Central memory CD8-positive, alpha-beta T cell (primary cell): ENCODE results near the gene LIPC.

Experiments used
- ATAC-seq: fragments of 150-1000 bp; cut with Tn5 transposase; replicated peaks from 2 replicates; pipeline ENCODE4 v1.10.0; 2022; ENCODE audit warnings: mild to moderate bottlenecking, moderate FRiP score, moderate number of reproducible peaks; ENCODE audit not compliant: poor library complexity, severe bottlenecking; ENCODE audit errors: extremely low read depth
- DNase-seq, 2 donors: peaks; one replicate each; pipeline ENCODE4 v3.0.0; 2021; ENCODE audit warnings: low spot score in 2 of 2
- H3K27ac Mint-ChIP-seq: one replicate; pipeline ENCODE4 v1.8.0; 2022; ENCODE audit warnings: low read depth, mild to moderate bottlenecking, moderate library complexity, mixed read lengths
- H3K27me3 Mint-ChIP-seq: one replicate; pipeline ENCODE4 v1.8.0; 2022; ENCODE audit warnings: mixed read lengths
- H3K36me3 Mint-ChIP-seq: one replicate; pipeline ENCODE4 v1.8.0; 2022; ENCODE audit warnings: mild to moderate bottlenecking, moderate library complexity, mixed read lengths; ENCODE audit not compliant: insufficient read depth
- H3K4me1 Mint-ChIP-seq: one replicate; pipeline ENCODE4 v1.8.0; 2022; ENCODE audit warnings: mixed read lengths
- H3K4me3 Mint-ChIP-seq: one replicate; pipeline ENCODE4 v1.8.0; 2022; ENCODE audit warnings: mild to moderate bottlenecking, moderate library complexity, mixed read lengths
- H3K9me3 Mint-ChIP-seq: one replicate; pipeline ENCODE4 v1.8.0; 2022; ENCODE audit warnings: mixed read lengths

LIPC gene

DNA sequence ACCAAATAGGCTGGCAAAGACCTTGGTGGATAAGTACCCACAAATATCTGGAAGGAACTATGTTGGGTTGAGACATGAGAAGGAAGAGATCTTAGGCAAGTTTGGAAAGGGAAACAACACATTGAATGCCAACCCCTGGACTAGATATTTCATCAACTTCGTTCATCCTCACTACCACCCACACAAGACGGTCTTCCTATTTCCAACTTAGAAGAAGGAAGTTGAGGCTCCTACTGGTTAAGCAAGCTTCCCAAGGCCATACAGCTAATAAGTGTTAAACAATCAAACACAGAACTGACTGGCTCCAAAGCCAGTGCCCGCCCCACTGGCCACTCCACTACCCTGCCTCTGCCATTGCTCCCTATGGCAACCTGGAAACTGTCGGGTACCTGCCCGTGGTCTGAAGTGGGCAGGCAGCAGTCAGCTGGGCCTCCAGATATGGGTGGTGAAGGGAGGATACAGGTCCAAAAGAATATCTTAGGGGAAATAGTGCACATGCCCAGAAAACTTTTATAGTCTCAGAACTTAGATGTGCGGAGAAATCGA is 94.9 kb downstream of the LIPC start:
- ATAC-seq (no peak), DNase-seq (no peak)
- Mint-ChIP-seq H3K9me3 (no peaks in the 10 kb centered on the region), H3K4me3 (no peak overlapping the region), H3K27me3 (no peaks in the 10 kb centered on the region), H3K27ac (no peak overlapping the region), H3K4me1 (peaks cover 4% of the 10 kb centered on the region), H3K36me3 (peaks cover 2% of the 10 kb centered on the region)

GRCh38 chr15:58527573-58528187 is 95.9 kb downstream of the LIPC start:
- H3K36me3 Mint-ChIP-seq: no peaks in the 10 kb centered on the region
- H3K4me3 Mint-ChIP-seq: no peak overlapping the region
- H3K9me3 Mint-ChIP-seq: no peaks in the 10 kb centered on the region

DNA sequence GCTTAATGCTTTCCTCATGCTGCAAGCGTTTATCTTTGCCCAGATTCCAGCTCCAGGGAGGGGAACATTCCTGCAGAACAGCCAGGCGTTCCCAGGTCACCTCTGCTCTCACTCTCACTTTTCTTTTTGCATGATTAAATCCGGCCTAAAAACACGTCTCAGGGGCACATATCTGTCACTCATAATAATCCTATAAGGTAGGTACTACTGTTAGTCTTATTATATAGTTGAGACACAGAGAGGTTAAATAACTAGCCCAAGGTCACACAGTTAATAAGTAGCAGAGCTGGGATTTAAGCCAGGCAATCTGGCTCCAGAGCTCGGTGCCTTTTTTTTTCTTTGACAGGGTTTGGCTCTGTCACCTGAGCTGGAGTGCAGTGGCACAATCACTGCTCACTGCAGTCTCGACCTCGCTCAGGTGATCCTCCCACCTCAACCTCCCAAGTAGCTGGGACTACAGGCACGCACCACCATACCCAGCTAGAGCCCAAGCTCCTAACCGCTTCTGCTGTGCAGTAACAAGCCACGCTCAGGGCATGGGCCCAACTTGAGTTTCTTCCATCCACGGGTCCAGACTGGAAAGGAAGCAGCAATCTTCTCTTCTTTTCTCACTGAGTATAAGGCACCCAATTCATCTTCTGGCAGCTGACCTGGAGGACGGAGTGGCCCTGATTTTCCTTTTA is 96.5 kb downstream of the LIPC start:
- Mint-ChIP-seq H3K36me3 (no peaks in the 10 kb centered on the region), H3K4me3 (no peak overlapping the region), H3K9me3 (no peaks in the 10 kb centered on the region), H3K27me3 (no peaks in the 10 kb centered on the region), H3K27ac (no peak overlapping the region), H3K4me1 (no peaks in the 10 kb centered on the region)
- no peak for DNase-seq
- ATAC-seq: no peak

More at GRCh38 chr15:58527573-58528187, 95.9 kb downstream of the LIPC start:
- Mint-ChIP-seq H3K27ac (no peak overlapping the region), H3K4me1 (no peaks in the 10 kb centered on the region), H3K27me3 (no peaks in the 10 kb centered on the region)
- no peak for ATAC-seq
- DNase-seq: no peak

GRCh38 chr15:58529041-58529440 is 97.2 kb downstream of the LIPC start:
- Mint-ChIP-seq H3K27me3 (no peaks in the 10 kb centered on the region), H3K4me3 (no peak overlapping the region), H3K27ac (no peak overlapping the region), H3K4me1 (no peaks in the 10 kb centered on the region), H3K9me3 (no peaks in the 10 kb centered on the region), H3K36me3 (no peaks in the 10 kb centered on the region)
- ATAC-seq: no peak
- no peak for DNase-seq

DNA sequence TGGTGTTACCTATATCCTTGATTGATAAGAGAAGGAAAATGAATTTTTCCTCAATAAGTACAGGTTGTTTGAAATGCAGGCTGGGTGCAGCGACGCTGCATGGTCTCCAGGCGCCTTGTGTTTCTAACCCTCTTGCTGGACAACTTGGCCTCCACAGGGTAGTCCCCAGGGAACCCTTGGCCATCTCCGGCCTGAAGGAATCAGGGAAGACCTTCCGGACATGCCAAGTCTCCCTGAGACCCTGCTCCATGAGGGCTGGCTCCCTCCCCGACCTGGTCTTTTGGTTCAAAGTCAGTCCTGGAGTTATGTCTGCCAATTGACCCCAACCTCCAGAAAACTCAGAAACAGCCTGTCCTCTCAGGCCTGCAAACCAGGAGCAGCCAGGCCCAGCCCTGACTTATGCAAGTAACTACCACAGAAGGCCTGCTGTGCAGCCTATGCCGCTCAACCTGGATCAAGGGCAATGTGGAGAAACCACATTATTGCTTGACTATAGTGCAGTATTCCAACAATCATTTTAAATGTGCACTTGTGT is 98.3 kb downstream of the LIPC start:
- H3K36me3 Mint-ChIP-seq: no peaks in the 10 kb centered on the region
- H3K27ac Mint-ChIP-seq: no peak overlapping the region
- H3K9me3 Mint-ChIP-seq: no peaks in the 10 kb centered on the region
- no peak for DNase-seq
- H3K27me3 Mint-ChIP-seq: no peaks in the 10 kb centered on the region
- no peaks in the 10 kb centered on the region for H3K4me1 Mint-ChIP-seq
- no peak for ATAC-seq
- H3K4me3 Mint-ChIP-seq: no peak overlapping the region

DNA sequence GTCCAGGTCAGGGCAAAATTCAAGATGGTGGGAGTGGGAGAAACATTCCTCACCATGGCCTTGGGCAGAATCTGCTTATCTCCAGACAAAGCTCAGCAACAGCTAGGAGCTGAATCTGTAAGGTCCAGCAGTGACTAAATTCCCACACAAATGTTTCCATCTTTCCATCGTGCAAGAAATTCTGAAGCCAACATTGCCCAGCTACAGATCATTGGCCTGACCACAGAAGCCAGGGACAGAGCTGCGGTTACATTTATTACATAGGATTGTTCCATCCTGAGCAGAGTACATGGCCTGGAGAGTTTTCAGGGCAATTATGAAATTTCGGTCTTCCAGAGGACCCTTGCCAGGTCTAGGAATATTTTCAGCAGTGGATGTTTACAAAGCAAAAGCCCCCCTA is 100.3 kb downstream of the LIPC start:
- H3K4me3 Mint-ChIP-seq: no peak overlapping the region
- ATAC-seq (no peak), DNase-seq (no peak)
- H3K27me3 Mint-ChIP-seq: no peaks in the 10 kb centered on the region
- no peak overlapping the region for H3K27ac Mint-ChIP-seq
- H3K36me3 Mint-ChIP-seq: no peaks in the 10 kb centered on the region
- H3K9me3 Mint-ChIP-seq: no peaks in the 10 kb centered on the region
- no peaks in the 10 kb centered on the region for H3K4me1 Mint-ChIP-seq

GRCh38 chr15:58534556-58534955 is 102.8 kb downstream of the LIPC start:
- no peak for ATAC-seq
- Mint-ChIP-seq H3K4me1 (no peaks in the 10 kb centered on the region), H3K36me3 (no peaks in the 10 kb centered on the region), H3K4me3 (no peak overlapping the region), H3K27me3 (no peaks in the 10 kb centered on the region), H3K9me3 (no peaks in the 10 kb centered on the region), H3K27ac (no peak overlapping the region)
- DNase-seq: no peak

GRCh38 chr15:58535337-58535736 is 103.5 kb downstream of the LIPC start:
- no peak overlapping the region for H3K4me3 Mint-ChIP-seq
- DNase-seq: no peak
- no peaks in the 10 kb centered on the region for H3K4me1 Mint-ChIP-seq
- ATAC-seq: no peak
- H3K36me3 Mint-ChIP-seq: no peaks in the 10 kb centered on the region
- no peak overlapping the region for H3K27ac Mint-ChIP-seq
- H3K27me3 Mint-ChIP-seq: no peaks in the 10 kb centered on the region
- H3K9me3 Mint-ChIP-seq: no peaks in the 10 kb centered on the region

DNA sequence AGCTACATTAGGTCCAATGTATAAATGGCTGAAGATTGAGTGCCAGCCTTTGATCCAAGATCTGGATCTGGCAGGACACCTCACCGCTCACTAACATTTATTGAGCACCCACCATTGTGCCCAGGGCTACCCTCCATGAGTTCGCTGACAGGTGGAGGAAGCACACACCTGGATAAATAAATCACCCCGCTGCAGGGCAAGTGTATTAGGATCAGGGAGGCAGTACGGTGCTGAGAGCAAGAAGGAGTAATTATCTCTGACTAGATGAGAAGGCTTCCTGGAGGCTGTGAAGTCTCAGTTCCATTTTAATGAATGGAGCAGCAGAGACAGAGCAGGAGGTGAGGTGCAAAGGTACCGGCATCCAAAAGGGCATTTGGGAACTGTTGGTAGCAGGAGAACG is 104.1 kb downstream of the LIPC start:
- ATAC-seq (no peak), DNase-seq (no peak)
- Mint-ChIP-seq H3K4me1 (no peaks in the 10 kb centered on the region), H3K27me3 (no peaks in the 10 kb centered on the region), H3K9me3 (no peaks in the 10 kb centered on the region), H3K4me3 (no peak overlapping the region), H3K36me3 (no peaks in the 10 kb centered on the region), H3K27ac (no peak overlapping the region)

- Mint-ChIP-seq H3K4me3 (no peak overlapping the region), H3K9me3 (no peaks in the 10 kb centered on the region), H3K27me3 (no peaks in the 10 kb centered on the region), H3K27ac (no peak overlapping the region), H3K4me1 (no peaks in the 10 kb centered on the region), H3K36me3 (no peaks in the 10 kb centered on the region)
- no peak for DNase-seq
- ATAC-seq: no peak
Measured at GRCh38 chr15:58536414-58536813, 104.6 kb downstream of the LIPC start.

- H3K4me3 Mint-ChIP-seq: no peak overlapping the region
- peaks cover 3% of the 10 kb centered on the region for H3K4me1 Mint-ChIP-seq
- no peaks in the 10 kb centered on the region for H3K27me3 Mint-ChIP-seq
- no peak overlapping the region for H3K27ac Mint-ChIP-seq
- H3K9me3 Mint-ChIP-seq: no peaks in the 10 kb centered on the region
- ATAC-seq (no peak), DNase-seq (no peak)
- H3K36me3 Mint-ChIP-seq: no peaks in the 10 kb centered on the region
Measured at GRCh38 chr15:58537033-58537432, 105.2 kb downstream of the LIPC start.

GRCh38 chr15:58538225-58538727 is 106.5 kb downstream of the LIPC start:
- Mint-ChIP-seq H3K36me3 (no peaks in the 10 kb centered on the region), H3K27ac (no peak overlapping the region), H3K4me3 (no peak overlapping the region), H3K9me3 (no peaks in the 10 kb centered on the region), H3K27me3 (no peaks in the 10 kb centered on the region), H3K4me1 (peaks cover 5% of the 10 kb centered on the region)
- ATAC-seq: no peak
- DNase-seq: no peak

DNA sequence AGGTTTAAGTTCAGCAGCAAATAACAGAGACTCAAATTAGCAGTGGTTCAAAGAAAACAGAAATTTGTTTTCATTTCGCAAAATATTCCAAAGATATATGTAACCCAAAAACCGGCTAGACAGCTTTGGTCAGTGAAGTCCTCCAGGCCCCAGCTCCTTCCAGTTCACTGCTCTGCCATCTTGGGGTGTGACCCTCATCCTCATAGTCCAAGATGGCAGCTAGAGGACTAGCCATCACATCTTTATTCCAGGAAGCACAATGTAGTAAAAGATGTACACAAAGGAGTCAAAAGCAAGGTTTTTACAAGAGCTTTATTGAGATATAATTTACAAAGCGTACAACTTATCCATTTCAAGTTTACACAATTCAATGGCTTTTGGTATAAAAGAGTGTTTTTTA is 107.1 kb downstream of the LIPC start:
- ATAC-seq (no peak), DNase-seq (no peak)
- H3K27me3 Mint-ChIP-seq: no peaks in the 10 kb centered on the region
- no peaks in the 10 kb centered on the region for H3K36me3 Mint-ChIP-seq
- no peak overlapping the region for H3K27ac Mint-ChIP-seq
- no peak overlapping the region for H3K4me3 Mint-ChIP-seq
- H3K4me1 Mint-ChIP-seq: peaks cover 5% of the 10 kb centered on the region
- H3K9me3 Mint-ChIP-seq: no peaks in the 10 kb centered on the region
